HG03354 (cell line): Measurements from ENCODE around the gene ADARB2.
"Not testable (repeated sequence)": the region's sequence is repeated elsewhere in the genome, so short reads cannot be mapped to it uniquely, and the experiment has no call there.

Source experiments
- ATAC-seq: cut with Tn5 transposase; IDR thresholded peaks from one replicate; pipeline ENCODE4 v1.9.1; 2021; ENCODE audit warnings: mild to moderate bottlenecking; ENCODE audit not compliant: unreplicated experiment, poor library complexity, severe bottlenecking

Gene ADARB2

DNA sequence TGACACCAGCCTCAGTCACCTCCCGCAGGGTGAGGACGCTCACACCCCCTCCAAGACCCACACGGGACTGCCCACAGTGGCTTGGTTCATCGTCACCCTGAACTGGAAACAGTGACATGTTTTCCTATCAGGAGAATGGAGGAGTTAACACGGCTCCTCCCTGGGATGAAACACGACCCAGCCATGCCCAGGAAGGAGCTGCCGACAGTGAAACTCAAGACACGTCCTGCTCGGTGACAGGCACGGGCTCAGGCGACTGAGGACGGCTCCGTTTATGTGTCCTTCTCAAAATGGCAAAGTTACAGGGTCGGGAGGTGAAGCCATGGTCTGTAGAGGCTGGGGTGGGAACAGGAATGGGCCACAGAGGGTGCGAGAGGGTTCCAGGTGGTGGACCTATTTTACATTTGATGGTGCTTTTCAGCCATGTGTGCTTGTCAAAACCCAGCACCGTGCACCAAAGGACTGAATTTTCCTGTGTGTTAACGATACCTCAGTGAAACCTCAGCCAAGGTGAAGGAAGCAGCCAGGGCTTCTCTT is 272.4 kb downstream of the ADARB2 start:
- ATAC-seq = no peak

DNA sequence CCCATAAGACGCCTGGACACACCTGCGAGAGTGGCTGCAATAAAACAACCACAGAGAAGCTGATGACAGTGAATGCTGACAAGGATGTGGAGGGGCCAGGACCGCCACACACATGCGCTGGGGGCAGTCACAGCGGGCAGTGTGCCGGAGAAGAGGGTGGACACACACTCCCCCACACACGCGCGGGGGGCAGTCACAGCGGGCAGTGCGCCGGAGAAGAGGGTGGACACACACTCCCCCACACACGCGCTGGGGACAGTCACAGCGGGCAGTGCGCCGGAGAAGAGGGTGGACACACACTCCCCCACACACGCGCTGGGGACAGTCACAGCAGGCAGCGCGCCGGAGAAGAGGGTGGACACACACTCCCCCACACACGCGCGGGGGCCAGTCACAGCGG is 273.4 kb downstream of the ADARB2 start:
- not testable (repeated sequence) for ATAC-seq

DNA sequence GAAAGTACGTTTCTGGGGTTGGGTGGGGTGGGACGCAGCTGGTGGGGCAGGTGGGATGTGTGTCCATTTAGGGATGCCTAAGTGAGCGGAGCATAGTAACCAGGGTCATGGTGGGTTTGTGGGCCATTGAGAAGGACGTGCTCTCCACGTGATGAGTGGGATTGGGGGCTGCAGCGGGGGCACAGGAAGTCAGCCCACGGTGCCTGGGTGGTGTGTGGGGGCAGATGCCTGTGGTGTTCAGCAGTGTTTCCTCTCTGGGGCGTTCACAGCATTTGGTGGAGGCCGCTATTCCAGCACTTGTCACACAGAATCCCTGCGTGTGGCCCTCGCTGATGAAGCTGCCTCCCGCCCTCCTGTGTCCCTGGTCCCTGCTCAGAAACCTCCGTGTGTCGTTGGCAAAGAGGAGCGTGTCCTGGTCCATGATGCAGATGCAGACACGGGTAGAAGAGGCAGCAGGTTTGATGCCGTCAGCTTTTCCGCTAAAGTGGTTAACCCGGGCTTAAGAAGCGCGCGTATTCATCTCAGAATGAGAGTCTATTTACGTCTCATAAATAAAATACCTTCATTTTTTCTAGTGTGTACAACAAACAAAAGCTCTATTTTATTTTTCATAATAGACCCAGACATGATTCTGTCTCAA is 274.2 kb downstream of the ADARB2 start:
- no peak for ATAC-seq

DNA sequence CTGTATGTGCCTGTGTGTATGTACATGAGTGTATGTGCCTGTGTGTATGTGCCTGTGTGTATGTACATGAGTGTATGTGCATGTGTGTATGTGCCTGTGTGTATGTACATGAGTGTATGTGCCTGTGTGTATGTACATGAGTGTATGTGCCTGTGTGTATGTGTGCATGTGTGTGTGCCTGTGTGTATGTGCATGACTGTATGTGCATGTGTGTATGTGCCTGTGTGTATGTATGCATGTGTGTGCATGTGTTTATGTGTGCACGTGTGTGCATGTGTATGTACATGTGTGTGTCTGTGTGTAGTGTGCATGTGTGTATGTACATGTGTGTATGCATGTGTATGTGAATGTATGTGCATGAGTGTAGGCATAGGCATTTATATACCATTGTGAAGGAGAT is 274.8 kb downstream of the ADARB2 start:
- ATAC-seq = no peak

DNA sequence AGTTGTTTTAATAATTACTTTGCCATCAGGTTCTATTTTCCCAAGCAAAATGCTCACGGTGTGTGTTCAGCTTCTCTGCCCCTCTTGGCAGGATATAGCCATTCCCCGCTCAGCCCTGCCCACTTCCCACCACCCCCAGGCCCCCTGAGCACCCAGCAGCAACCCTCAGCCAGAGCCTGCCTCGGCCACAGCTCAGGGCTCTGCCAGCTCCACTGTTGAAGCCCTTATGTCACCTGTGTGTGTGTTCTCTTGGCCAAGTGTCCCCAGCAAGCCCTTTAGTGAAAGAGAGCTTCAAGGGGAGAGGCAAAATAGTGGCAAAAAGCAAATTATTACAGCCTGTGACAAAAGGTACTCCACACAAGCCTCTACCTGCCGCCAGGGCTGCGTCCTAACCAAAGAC is 275.3 kb downstream of the ADARB2 start:
- no peak for ATAC-seq

DNA sequence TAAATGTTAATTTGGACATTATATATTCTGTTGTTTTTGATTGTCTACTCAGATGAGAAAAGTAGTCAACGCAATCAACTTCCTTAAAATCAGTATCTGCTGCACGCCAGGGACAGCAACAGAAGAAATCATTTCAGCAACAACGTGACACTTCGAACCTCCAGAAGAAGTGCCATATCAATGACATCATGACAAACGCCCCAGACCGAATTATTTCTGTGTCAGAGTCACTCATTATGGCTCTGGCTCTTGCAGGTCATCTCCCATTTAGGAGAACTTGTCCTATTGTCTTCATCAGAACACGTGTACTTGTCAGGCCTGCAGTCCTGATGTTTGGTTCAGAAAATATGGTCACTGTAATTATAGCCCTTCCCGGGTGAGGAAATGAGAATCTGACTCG is 276.3 kb downstream of the ADARB2 start:
- ATAC-seq = no peak

DNA sequence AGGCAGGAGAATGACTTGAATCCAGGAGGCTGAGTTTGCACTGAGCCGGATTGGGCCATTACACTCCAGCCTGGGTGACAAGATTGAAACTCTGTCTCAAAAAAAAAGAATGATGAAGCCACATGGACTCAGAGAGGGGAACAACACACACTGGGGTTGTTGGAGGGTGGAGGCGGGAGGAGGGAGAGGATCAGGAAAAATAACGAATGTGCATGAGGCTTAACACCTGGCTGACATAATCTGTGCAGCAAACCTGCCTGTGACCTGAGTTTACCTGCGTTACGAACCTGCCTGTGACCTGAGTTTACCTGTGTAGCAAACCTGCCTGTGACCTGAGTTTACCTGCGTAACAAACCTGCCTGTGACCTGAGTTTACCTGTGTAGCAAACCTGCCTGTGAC is 277.7 kb downstream of the ADARB2 start:
- not testable (repeated sequence) for ATAC-seq

DNA sequence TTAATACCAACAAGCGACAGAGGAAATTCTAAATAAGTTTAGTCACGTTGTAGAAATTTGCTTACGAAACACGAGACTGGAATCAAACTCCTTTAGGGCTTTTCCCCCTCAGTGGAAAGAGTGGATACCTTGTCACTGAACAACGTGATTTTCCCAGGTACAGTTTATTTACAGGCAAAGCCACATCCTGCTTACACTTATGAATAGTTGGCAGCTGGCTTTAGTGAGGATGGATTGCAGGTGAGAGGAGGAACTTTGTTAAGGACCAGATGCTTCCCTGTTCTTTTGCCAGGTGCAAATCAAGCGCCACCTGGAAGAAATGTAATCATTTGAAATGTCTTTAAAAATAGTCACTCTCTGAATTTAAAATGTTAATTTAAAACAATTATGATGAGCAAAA is 282.4 kb downstream of the ADARB2 start:
- no peak for ATAC-seq

DNA sequence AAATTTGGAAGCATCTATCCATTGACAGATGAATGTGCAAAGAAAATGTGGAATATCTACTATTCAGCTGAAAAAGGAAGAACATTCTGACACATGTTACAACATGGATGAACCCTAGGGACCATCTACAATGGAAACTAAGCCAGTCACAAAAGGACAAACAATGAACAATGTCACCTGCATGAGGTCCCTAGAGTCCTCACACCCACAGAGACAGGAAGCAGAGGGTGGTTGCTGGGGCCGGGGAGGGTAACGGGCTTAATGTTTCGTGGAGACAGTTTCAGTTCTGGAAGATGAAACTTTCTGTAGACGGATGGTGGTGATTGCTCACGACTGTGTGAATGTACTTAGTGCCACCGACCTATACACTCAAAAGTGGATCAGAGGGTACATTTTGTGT is 282.9 kb downstream of the ADARB2 start:
- ATAC-seq = peak; percentile 98

DNA sequence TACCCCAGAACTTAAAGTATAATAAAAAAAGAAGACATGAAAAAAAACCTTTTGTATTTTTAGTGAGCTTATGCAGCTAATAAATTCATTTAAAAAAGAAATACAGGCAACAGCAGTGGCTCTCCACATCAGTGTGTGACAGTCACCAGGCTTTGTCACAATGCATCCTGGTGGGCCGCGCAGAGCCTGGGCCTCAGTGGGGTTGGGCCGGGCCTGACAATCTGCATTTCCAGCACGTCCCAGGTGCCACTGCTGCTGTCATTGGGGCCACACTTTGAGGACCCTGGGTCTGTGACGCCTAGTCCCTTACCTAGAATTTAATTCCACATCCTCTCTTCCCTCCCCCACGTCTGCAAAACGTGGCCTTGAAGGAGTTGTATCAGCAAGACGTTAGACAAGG is 284.5 kb downstream of the ADARB2 start:
- ATAC-seq = no peak

DNA sequence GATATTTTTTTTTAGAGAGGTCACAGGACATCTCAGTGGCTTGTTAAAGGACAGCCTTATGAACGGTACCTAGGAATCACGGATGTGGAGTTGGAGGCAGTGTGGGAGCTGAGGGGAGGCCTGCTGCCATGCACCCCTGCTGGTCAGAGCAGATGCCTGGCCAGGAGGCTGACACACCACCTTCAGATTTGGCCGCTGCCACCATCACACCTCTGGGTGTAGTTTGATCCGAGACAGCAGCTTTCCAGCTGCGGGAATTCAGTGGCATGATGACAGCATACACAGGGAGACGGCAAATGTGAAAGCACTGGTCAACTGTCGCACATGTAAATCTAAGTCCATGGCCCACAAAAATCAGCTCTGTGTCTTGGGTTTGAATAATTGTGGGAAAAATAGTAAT is 285.4 kb downstream of the ADARB2 start:
- ATAC-seq = no peak

DNA sequence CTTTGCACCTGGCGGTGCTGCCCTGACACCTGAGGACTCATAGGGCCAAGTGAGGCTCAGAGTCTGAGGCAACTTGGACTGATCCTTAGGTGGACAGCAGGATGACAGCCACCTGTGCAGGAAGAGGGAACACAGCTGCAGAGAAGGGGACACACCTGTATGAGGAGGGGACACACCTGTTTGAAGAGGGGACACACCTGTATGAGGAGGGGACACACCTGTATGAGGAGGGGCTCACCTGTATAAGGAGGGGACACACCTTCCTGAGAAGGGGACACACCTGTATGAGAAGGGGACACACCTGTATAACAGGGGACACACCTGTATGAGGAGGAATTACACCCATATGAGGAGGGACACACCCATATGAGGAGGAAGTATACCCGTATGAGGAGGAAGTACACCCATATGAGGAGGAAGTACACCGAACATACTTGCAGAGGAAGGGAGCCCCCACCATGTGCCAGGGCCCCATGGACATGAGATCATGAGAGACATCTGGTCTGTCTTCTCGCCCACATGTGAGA is 285.9 kb downstream of the ADARB2 start:
- no peak for ATAC-seq

DNA sequence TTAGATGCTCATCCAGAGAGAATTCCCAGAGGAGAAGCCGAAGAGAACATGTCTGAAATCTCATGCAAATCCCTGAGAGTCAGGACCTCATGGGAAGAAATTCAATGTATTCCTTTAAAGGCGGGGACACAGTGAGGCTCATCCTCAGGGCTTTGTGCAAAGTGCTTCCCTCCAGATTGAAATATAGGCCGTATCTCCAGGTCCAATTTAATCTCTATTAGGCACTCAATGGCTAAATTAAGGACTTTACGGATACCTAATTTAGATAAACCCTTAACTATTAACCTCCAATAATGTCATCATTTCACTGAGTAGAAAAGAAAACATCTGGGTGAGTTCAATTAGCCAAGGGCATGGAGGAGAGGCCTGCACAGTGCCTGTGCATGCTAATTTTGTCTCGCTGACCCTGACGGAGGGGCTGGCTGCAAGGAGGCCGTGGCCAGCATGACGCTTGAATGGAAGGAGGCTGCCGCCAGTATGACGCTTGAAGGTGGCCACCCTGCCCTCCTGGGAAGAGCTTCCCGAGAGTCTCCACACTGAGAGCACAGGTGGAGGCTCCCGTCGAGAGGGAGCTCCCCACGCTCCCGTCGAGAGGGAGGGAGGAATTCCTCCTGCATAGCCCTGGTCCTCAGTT is 287.6 kb downstream of the ADARB2 start:
- ATAC-seq = no peak

DNA sequence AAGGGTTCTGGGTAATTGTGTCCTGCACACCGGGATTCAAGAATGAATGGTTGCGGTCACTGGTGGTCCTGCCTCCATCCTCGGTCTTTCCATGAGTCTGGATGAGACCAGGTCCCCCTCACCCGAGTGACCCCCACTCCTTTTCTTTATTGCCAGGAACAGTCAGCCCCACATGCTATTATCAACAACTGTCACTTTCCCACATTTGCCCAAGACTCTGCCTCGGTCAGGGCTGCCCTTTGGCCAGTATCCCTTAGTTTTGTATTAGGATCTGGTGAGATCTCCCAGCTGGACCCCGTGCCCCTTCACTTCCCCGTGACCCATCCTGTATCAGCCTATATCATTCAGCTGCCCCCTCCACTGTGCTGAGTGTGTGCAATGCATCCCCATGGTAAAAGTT is 288.3 kb downstream of the ADARB2 start:
- ATAC-seq = no peak

DNA sequence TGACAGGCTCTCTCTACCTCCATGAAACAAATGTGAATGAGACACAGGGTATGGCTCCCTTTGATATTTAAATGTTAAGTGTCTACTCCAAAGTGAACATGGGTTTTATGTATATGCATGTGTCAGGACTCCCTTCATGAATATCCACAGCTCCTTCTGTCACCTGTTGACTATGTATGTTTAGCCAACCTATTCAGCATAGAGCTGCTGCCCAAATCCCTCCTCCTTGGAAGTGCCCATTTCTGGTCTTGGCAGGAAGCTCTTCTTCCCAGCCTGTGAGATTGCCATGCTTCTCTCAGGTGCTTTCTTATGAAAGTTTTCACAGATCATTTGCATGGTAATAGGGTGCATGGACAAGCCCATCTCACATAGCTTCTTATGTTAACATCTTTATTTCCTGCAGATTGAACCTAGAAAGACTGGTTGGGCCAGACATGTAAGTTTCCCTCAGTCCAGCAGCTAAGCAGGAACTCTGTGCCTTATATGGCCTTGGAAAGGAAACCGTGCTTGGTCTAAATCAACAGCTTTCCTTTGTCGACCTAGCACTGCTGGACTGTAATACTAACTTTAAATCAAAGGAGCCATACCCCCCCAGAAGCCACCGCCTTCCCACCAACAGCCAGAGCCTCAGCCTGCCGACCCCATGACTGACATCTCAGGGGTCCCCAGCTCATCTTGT is 288.9 kb downstream of the ADARB2 start:
- no peak for ATAC-seq

DNA sequence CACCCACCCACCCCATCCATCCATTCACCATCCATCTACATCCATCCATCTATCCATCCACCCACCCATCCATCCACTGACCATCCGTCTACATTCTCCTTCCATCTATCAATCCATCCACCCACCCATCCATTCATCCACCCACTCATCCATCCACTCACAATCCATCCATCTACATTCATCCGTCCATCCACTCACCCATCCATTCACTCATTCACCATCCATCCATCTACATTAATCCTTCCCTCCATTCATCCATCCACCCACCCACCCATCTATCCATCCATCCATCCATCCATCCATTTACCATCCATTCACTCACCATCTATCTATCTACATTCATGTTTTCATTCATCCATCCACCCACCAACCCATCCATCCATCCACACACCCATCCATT is 292.5 kb downstream of the ADARB2 start:
- ATAC-seq = no peak

DNA sequence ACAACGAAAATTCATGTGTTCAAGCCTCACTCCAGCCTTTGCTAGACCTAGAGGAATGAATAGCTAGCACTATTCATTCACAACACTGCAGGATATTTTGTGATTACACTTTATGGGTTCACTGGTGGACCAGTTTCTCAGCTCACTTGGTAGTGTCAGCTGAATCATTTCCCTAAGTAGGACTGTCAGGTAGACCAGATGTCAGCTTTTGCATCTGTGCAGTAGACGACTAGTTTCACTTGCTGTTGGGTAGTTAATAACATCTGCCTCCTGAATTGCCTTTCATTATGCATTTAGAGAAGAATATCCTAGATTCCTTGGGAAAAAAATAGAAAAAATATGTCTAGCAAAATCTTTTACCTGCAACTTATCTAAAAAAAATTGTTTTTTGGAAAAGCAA is 296.4 kb downstream of the ADARB2 start:
- ATAC-seq = peak; percentile 75

DNA sequence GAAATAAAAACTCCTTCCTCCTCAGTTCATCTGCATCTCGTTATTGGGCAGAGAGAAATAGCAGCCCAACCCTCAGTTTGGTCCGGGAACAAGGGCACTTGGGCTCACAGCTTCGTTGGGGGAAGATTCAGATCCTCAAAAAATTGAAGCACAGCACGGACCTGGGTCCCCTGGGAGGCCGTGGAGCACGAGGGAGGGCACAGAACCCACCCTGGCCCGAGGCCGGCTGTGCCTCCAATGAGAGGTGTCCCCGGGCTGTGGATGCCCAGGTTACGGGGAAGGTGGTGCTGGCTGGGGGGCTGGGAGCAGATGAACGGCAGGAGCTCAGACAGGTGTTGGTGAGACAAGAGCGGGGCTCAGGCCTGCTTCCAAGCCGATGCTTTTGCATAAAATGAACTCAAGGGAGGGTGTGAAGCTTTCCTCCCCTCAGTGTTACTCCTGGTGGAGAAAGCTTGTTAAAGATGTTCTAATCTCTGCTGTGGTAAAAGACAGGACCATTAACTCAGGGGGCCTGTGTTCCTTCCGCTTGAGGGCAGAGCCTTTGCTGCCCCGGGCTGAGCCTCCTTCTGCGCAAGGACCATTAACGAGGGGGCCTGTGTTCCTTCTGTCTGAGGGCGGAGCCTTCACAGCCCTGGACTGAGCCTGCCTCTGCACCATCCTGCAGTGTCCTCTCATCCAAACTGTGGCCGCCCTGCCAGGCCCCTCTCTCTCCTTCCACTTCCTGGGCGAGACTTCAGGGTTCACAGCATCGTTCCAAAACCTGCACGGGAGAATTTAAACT is 302.2 kb downstream of the ADARB2 start:
- ATAC-seq = no peak

DNA sequence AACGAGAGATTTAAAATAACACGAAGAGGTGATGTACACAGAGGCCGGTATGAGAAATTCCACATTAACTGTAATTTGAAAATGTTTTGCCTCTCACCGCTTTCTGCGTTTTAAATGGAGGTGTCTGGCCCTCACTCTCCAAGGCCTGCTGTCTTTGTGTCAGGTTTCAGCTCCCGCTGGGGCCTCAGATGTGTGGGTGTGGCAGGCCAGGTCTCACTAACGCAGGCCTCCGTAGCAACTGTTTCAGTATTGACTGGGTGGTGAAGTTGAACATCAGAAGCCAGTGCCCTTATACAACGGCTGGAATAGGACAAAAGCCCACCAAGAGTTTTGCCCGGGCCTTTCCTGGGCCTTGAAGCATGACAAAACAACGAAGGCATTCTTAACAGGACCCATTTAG is 303.1 kb downstream of the ADARB2 start:
- no peak for ATAC-seq

DNA sequence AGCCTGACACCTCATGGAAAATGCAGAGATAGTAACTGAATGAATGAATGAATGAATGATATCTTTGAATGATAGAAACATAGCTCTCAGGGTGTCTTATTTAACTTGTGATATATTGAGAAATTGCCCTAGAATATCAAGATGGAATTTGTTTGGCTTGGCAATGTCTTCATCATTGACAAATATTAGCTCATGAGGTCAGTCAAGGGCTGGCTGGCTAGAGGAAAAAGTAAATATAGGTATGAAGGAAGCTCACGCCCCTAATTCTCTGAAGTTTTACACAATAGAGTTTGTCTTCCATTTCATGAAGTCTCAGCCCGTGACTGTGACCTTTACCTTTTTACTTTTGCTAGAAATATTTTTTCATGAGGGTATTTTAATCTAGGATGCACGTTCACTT is 305.2 kb downstream of the ADARB2 start:
- no peak for ATAC-seq
